ENCODE data around the gene BLM.

BLM gene

GRCh38 chr15:90691982-90692773, 25.0 kb upstream of the BLM start:
- DNase-seq (ENCODE audit: low read depth in 2 of 2) = no peak

GRCh38 chr15:90694987-90695386, 22.2 kb upstream of the BLM start:
- no peak for DNase-seq (ENCODE audit: low read depth in 2 of 2)

- DNase-seq (ENCODE audit: low read depth in 2 of 2) = no peak
Measured at GRCh38 chr15:90697175-90697574, 20.0 kb upstream of the BLM start.

GRCh38 chr15:90698629-90699028, 18.5 kb upstream of the BLM start:
- no peak for DNase-seq (ENCODE audit: low read depth in 2 of 2)

DNA sequence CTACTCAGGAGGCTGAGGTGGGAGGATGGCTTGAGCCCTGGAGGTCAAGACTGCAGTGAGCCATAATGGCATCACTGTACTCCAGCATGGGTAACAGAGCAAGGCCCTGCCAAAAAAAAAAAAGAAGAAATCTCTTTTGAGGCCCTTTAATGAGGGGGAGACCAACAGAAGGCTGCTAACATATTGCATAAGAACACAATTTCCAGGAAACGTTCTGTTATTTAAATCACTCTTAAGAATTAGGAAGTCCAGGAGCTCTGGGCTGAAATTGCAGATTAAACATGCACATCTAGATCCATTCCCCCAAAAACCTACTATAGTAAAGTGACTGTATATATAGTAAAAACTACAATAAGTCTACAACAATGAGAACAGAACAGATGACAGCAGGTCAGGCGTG, 16.1 kb upstream of the BLM start:
- DNase-seq (ENCODE audit: low read depth in 2 of 2) = no peak

GRCh38 chr15:90701880-90702630, 15.1 kb upstream of the BLM start:
- DNase-seq (ENCODE audit: low read depth in 2 of 2) = no peak

DNA sequence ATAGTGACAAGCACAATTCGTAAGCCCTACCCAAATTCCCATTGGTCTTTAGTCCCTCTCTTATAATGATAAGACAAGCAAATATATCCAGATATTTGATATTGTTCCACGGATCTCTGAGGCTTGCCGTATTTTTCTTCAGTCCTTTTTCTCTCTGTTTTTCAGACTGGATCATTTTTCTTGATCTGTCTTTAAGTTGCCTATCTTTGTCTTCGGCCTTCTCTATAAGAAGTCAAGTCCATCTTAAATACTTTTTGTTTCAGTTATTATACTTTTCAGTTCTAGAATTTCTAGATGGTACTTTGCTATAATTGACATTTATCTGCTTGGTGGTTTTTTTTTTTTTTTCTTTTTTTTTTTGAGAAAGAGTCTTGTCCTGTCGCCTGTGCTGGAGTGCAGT, 13.7 kb upstream of the BLM start:
- DNase-seq (ENCODE audit: low read depth in 2 of 2) = no peak

DNA sequence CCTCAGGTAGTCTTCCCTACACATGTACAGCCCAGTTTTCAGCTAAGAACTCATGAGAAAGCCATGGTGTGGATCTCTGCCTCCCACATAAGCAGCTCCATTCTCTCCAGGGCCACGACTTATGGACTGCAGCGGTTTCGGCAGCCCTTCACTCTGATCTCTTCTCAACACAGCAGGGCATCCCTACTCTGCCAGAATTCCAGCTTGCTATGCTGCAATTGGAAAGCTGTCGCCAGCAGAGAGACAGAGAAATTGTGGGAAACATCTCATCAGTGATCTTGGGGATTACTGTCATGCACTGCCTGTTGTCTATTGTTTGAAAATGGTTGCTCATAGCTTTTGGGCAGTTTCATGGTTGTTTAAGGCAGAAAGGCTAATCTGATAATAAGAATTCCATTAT, 11.9 kb upstream of the BLM start:
- no peak for DNase-seq (ENCODE audit: low read depth in 2 of 2)

DNA sequence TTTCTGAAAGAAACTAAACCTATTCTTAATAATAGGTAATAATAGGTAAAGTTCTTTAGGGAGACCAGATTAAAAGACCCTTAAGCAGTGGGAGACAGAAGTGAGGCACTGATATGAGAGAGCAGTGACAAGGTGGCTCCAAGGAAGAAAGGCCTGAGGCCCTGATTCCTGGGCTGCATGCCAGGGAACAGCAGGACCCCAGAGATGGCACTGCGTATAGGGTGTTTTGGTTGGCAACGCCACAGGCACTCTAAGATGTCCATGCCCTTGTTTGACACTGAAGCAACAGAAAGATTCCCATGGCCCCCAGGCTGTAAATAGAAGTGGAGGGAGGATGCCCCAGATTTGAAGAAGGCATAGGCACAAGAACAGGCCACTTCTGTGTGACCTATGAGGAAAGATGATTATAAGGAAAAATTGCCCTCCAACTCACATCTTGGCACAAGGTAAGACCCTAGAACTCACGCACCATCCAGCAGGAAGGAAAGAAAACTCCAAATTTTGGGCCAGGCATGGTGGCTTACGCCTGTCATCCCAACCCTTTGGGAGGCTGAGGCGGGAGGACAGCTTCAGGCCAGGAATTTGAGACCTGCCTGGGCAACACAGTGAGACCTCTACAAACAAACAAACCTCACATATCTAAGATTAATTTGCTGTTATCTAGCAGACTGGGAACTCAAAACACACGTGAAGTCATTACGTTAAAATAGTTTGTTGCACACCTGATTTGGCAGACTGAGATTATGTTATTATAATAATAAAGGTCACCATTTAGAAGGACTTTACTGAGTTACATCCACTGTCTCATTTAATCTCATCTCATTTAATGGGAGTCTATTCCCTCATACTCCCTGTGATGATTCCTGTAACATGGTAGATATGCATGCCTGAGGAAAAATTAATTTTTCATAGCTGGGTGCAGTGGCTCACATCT, 10.5 kb upstream of the BLM start:
- DNase-seq (ENCODE audit: low read depth in 2 of 2) = no peak

DNA sequence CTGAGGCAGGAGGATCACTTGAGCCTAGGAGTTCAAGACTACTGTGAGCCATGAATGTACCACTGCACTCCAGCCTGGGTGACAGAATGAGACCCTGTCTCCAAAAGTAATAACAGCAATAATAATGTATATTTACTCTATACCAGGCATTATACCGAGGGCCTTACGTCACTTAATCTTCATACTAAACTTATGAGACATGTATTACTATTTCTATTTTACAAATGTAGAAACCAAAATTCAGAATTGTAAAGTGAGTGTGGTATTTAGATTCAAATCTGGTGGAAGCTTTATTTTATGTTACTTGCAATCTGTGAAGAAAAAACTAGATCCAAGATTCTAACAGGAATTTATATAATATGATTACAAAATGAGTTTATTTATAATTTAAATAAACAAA, 9.7 kb upstream of the BLM start:
- DNase-seq (ENCODE audit: low read depth in 2 of 2) = no peak

DNA sequence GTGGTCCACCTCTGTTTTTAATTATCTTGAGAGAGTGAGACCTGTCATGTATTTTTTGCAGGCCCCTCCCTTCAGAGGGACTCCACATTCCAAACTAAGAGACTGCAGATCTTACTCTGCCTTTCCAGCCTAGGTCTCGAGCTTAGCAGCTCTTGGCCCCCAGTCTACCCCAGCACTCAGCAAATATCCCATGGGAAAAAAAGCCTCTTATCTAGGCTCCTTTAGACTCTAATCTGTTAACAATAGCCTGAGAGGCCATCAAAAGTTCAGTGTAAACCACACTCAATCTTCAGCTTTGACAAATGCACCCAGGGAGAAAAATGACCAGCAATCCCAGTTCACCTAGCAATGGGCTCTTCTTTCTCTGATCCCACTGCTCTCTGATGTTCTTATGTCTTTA, 8.6 kb upstream of the BLM start:
- no peak for DNase-seq (ENCODE audit: low read depth in 2 of 2)

- no peak for DNase-seq (ENCODE audit: low read depth in 2 of 2)
Measured at GRCh38 chr15:90709278-90709677, 7.9 kb upstream of the BLM start.

DNA sequence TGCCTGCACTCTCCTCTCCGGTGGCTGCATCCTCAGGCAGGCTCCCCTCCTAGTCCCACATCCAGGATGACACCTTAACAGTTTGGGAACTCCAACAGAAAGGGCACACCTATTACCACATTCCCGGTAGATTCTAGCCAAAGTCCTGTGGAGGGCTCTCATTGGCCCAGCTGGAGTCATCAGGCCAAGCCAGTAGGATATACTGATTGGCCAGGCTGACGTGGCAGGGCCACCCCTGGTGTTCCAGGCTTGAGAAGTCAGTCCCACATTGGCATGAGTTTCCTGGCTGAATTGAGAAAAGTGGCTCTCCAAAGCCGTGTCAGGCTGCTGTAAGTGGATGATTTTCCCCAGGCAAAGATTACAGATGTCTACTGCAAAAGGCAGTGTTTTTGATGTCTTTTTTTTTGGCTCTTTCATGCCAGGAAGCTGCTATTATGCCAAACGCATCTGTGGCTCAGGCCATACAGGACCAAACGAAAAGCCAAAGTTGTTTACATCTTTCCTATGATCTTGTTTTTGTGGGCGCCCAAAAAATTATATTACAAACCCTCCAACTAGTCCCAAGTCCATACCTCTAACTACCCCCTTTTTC, 6.6 kb upstream of the BLM start:
- no peak for DNase-seq (ENCODE audit: low read depth in 2 of 2)

DNA sequence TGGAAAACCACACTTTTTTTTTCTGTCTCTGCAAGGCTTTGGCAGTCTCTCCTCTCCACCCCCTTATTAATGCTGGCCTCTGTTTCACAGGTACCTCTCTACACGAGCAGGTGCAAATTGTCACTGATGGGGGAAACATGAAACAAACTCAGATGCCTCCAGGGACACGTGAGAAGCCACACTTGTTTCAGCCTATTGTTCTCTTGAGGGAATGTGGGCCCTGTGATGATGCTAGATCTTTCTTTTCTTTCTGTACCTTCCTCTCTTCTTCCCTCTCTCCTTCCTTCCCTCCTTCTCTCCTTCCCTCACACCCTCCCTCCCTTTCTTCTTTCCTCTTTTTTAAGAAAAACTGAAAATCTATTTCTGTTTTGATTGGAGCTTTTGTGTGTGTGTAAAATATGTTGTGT, 5.7 kb upstream of the BLM start:
- no peak for DNase-seq (ENCODE audit: low read depth in 2 of 2)

DNA sequence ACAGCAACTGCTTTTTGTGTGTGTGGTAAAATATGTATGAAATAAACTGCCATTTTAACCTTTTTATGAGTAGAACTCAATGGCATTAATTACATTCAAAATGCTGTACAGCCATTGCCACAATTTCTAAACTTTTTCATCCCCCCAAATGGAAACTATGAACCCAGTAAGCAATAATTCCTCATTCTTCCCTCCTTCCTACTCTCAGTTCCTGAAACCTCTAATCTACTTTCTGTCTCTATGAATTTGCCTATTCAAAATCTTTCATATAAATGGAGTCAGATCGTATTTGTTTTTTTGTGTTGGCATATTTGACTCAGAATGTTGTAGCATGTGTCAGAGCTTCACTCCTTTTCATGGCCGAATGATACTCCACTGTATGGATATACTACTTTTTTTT, 5.3 kb upstream of the BLM start:
- DNase-seq (ENCODE audit: low read depth in 2 of 2) = no peak

GRCh38 chr15:90713081-90713480, 4.1 kb upstream of the BLM start:
- DNase-seq (ENCODE audit: low read depth in 2 of 2) = no peak

DNA sequence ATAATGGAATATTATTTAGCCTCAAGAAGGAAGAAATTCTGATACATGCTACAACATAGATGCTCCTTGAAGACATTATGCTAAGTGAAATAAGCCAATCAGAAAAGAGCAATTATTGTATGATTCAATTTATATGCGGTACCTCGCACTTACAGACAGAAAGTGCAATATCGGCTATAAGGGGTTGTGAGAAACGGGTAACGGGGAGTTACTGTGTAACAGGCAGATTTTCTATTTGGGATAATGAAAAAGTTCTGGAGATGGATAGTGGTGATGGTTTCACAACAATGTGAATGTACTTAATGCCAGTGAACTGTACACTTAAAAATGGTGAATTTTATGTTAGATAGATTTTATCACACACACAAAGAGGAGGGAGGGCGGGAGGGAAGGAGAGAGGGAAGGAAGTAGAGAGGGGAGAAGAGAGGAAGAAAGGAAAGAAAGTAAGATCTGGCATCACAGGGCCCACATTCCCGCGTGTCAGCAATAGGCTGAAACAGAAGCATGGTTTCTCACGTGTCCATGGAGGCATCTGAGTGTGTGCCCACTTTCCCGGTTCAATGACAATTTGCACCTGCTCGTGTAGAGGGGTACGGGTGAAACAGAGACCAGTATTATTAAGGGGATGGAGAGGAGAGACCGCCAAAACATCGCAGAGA, 700 bp upstream of the BLM start:
- DNase-seq (ENCODE audit: low read depth in 2 of 2) = no peak

DNA sequence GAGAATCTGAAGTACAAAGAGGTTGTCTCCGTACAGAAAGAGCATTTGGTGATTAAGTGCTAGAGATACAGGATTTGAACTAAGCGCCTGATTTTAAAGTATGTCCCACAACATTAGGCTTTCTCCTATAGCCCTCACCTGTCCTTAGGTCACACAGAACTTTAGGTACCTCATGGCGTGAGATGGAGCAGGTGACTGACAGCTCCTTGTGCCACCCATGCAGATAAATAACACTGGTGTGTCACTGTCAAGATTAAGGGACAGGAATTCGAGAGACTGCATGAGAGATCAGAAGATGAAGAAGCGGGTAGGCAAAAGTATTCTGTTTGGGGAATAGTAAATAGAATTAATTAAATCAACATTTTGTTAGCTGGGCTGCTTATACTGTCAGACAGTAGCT, 1.1 kb downstream of the BLM start:
- DNase-seq (ENCODE audit: low read depth in 2 of 2) = no peak

DNA sequence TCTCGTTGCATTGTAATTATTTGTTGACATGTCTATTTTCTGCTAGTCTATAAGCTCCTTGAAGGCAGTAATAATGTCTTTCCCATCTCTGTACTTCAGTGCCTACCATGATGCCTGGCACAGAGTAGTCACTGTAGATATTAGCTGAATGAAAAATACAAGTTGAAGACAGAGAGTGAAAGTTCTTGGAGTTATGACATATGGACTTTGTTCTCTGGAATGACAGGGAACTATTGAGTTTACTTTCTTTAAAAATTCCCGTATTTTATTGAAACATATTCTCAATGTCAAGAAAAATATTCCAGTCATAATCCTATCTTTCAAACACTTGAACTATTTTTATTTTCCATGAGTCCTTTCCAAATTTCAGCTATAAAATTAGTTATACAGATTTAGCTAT, 3.0 kb downstream of the BLM start:
- DNase-seq (ENCODE audit: low read depth in 2 of 2) = no peak

DNA sequence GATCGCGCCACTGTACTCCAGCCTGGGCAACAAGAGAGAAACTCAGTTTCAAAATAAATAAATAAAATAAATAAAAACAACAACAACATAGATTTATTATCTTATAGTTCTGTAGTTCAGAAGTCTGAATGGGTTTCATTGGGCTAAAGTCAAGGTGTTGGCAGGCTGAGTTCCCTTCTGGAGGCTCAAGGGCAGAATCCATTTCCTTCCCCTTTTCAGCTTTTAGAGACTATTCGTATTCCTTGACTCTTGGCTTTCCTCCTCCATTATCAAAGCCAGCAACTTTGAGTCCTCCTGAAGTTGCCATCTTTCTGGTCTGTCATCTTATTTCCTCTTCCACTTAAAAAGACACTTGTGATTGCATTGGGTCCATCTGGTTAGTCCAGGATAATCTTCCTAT, 12.1 kb downstream of the BLM start:
- no peak for DNase-seq (ENCODE audit: low read depth in 2 of 2)

GRCh38 chr15:90730290-90730689, 13.1 kb downstream of the BLM start:
- DNase-seq (ENCODE audit: low read depth in 2 of 2) = no peak

Data from stimulated activated CD8-positive, alpha-beta memory T cell treated with anti-CD3 and anti-CD28 coated beads, Interleukin-15, amount 100 ng/mL, for 48 hours (primary cell).